CD4-positive, alpha-beta T cell treated with Interleukin-6 for 4 hours (primary cell): Measurements from ENCODE around the gene AGMO.

Experiments
- DNase-seq: peaks from one replicate; pipeline ENCODE4 v3.0.0-alpha.2; 2020; ENCODE audit warnings: mixed read lengths

Gene AGMO

GRCh38 chr7:15204421-15204820, 357.4 kb downstream of the AGMO start:
- DNase-seq = no peak

- no peak for DNase-seq
Observed at GRCh38 chr7:15199482-15199881, 362.3 kb downstream of the AGMO start.

GRCh38 chr7:15197042-15197977, 364.5 kb downstream of the AGMO start:
- no peak for DNase-seq

- no peak for DNase-seq
Observed at GRCh38 chr7:15178065-15178464, 383.8 kb downstream of the AGMO start.

GRCh38 chr7:15176089-15176488, 385.7 kb downstream of the AGMO start:
- DNase-seq = no peak

- DNase-seq = no peak
Observed at GRCh38 chr7:15175152-15175551, 386.7 kb downstream of the AGMO start.

- no peak for DNase-seq
Observed at GRCh38 chr7:15174485-15174884, 387.3 kb downstream of the AGMO start.

GRCh38 chr7:15168489-15168888, 393.3 kb downstream of the AGMO start:
- no peak for DNase-seq

GRCh38 chr7:15167912-15168311, 393.9 kb downstream of the AGMO start:
- DNase-seq = no peak

- DNase-seq = no peak
Observed at GRCh38 chr7:15166620-15167019, 395.2 kb downstream of the AGMO start.

- no peak for DNase-seq
Observed at GRCh38 chr7:15159261-15159660, 402.6 kb downstream of the AGMO start.

- no peak for DNase-seq
Observed at GRCh38 chr7:15158141-15158810, 403.5 kb downstream of the AGMO start.
